ENCODE data around the gene LASP1NB.

GRCh38 chr17:38896346-38896954, 29.0 kb upstream of the LASP1NB start:
- no peak for TF ChIP-seq CTCF (IDR thresholded peaks at IDR 0.05; ENCODE audit: insufficient read depth, low read length)
- TF ChIP-seq POLR2AphosphoS5 (IDR thresholded peaks at IDR 0.05; ENCODE audit: low read depth): no peak

All from HL-60 (cell line).